ENCODE results near the gene PHLPP1.
A peak's percentile ranks its signal among the peaks of the same experiment; 100 is the strongest.

The PHLPP1 gene

DNA sequence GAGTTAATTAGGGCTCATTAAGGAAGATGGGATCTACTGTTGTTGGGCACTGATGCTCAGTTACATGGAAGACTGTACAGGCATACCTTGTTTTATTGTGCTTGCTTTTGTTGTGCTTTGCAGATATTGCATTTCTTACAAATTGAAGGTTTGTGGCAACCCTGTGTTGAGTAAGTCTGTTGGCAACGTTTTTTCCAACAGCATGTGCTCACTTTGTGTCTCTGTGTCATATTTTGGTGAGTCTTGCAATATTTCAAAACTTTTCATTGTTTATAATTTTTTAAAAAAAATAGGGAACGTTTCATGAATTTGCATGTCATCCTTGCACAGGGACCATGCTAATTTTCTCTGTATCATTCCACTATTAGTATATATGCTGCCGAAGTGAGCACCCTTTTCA lies 15.6 kb downstream of the PHLPP1 start:
- no peaks in the 10 kb centered on the region for H3K36me3 ChIP-seq (ENCODE audit: insufficient read depth)
- TF ChIP-seq, protein P1, sequence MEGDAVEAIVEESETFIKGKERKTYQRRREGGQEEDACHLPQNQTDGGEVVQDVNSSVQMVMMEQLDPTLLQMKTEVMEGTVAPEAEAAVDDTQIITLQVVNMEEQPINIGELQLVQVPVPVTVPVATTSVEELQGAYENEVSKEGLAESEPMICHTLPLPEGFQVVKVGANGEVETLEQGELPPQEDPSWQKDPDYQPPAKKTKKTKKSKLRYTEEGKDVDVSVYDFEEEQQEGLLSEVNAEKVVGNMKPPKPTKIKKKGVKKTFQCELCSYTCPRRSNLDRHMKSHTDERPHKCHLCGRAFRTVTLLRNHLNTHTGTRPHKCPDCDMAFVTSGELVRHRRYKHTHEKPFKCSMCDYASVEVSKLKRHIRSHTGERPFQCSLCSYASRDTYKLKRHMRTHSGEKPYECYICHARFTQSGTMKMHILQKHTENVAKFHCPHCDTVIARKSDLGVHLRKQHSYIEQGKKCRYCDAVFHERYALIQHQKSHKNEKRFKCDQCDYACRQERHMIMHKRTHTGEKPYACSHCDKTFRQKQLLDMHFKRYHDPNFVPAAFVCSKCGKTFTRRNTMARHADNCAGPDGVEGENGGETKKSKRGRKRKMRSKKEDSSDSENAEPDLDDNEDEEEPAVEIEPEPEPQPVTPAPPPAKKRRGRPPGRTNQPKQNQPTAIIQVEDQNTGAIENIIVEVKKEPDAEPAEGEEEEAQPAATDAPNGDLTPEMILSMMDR (conservative IDR thresholded peaks at IDR 0.05; ENCODE audit: low read depth, low read length) = no peak
- H4K20me1 ChIP-seq (ENCODE audit: insufficient read depth) = no peaks in the 10 kb centered on the region
- no peak overlapping the region for H2AFZ ChIP-seq (ENCODE audit: low read depth)
- no peak overlapping the region for H3K4me3 ChIP-seq (IDR thresholded peaks at IDR 0.05; ENCODE audit: insufficient read depth, low read depth, low read length)
- H3K27ac ChIP-seq = peak overlapping the region; percentile 56; the same call in 1 of the 2 replicates
- peak overlapping the region; percentile 85; the same call in 1 of the 2 replicates for H3K4me2 ChIP-seq
- H3K79me2 ChIP-seq (ENCODE audit: insufficient read depth, low read depth) = peaks cover 44% of the 10 kb centered on the region
- H3K27me3 ChIP-seq (ENCODE audit: insufficient read depth, low read depth) = no peaks in the 10 kb centered on the region
- no peak overlapping the region for H3K9ac ChIP-seq
- peaks cover 42% of the 10 kb centered on the region for H3K4me1 ChIP-seq (ENCODE audit: low read depth, poor library complexity, severe bottlenecking)

DNA sequence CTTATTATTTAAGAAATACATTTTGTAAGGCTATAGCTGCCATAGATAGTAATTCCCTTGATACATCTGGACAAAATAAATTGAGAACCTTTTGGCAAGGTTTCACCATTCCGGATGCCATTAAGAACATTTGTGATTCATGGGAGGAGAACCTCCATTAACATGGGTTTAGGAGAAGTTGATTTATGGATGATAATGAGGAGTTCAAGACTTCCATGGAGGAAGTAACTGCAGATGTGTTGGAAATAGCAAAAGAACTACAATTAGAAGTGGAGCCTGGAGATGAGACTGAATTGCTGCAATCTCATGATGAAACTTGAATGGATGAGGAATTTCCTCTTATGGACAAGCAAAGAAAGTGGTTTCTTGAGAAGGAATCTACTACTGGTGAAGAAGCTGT lies 17.3 kb downstream of the PHLPP1 start:
- TF ChIP-seq, protein P1 (conservative IDR thresholded peaks at IDR 0.05; ENCODE audit: low read depth, low read length) = no peak
- H3K36me3 ChIP-seq (ENCODE audit: insufficient read depth) = no peaks in the 10 kb centered on the region
- no peak overlapping the region for H3K9ac ChIP-seq
- H3K27me3 ChIP-seq (ENCODE audit: insufficient read depth, low read depth) = no peaks in the 10 kb centered on the region
- H3K4me1 ChIP-seq (ENCODE audit: low read depth, poor library complexity, severe bottlenecking) = peaks cover 49% of the 10 kb centered on the region
- H3K79me2 ChIP-seq (ENCODE audit: insufficient read depth, low read depth) = peaks cover 40% of the 10 kb centered on the region
- H3K4me2 ChIP-seq = no peak overlapping the region
- no peak overlapping the region for H3K27ac ChIP-seq
- no peak overlapping the region for H3K4me3 ChIP-seq (IDR thresholded peaks at IDR 0.05; ENCODE audit: insufficient read depth, low read depth, low read length)
- H2AFZ ChIP-seq (ENCODE audit: low read depth) = no peak overlapping the region
- H4K20me1 ChIP-seq (ENCODE audit: insufficient read depth) = no peaks in the 10 kb centered on the region

DNA sequence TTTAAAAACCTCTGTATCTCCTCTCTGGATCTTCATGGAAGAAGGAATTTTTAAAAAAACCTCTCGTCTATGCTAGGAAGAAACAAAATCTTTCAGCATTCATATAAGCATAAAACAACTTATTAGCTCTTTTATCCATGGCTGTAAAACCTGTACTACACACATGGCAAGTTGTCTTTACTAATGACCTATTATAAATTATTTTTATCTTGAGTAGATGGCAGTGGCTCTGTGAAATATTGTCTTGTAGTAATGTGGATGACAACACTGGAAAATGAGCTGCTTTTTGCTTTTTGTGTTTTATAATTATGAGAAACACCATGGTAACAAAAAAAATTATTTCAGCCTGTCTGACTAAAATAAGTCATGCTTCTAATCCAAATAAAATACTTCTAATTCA lies 18.9 kb downstream of the PHLPP1 start:
- Histone ChIP-seq H3K4me3 (IDR thresholded peaks at IDR 0.05; ENCODE audit: insufficient read depth, low read depth, low read length) (no peak overlapping the region), H3K9ac (no peak overlapping the region), H3K79me2 (ENCODE audit: insufficient read depth, low read depth) (peaks cover 52% of the 10 kb centered on the region), H3K27ac (no peak overlapping the region), H3K4me1 (ENCODE audit: low read depth, poor library complexity, severe bottlenecking) (peaks cover 50% of the 10 kb centered on the region), H3K36me3 (ENCODE audit: insufficient read depth) (no peaks in the 10 kb centered on the region), H4K20me1 (ENCODE audit: insufficient read depth) (no peaks in the 10 kb centered on the region), H3K27me3 (ENCODE audit: insufficient read depth, low read depth) (no peaks in the 10 kb centered on the region), H3K4me2 (no peak overlapping the region), H2AFZ (ENCODE audit: low read depth) (no peak overlapping the region)
- TF ChIP-seq, protein P1 (conservative IDR thresholded peaks at IDR 0.05; ENCODE audit: low read depth, low read length) = no peak

DNA sequence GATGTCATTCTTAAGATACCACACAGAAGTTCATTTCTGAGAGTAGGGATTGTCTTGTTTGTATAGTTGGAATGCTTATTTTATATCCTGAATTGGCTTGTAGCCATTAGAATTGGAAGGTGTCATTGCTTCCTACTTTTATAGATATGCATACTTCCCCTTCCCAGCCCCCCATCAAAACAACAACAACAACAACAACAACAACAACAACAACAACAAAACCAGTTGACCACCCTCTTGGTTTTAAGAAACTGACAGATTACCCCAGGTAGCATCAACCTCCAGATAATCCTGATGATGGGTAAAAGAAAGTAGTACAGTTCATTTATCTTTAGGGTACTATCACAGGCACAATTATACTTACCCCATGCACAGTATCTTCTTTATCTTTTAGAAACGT lies 20.0 kb downstream of the PHLPP1 start:
- Histone ChIP-seq H3K4me1 (ENCODE audit: low read depth, poor library complexity, severe bottlenecking) (peaks cover 40% of the 10 kb centered on the region), H4K20me1 (ENCODE audit: insufficient read depth) (no peaks in the 10 kb centered on the region), H3K9ac (no peak overlapping the region), H3K4me3 (IDR thresholded peaks at IDR 0.05; ENCODE audit: insufficient read depth, low read depth, low read length) (no peak overlapping the region), H3K4me2 (no peak overlapping the region), H3K36me3 (ENCODE audit: insufficient read depth) (no peaks in the 10 kb centered on the region), H2AFZ (ENCODE audit: low read depth) (no peak overlapping the region), H3K27me3 (ENCODE audit: insufficient read depth, low read depth) (no peaks in the 10 kb centered on the region), H3K79me2 (ENCODE audit: insufficient read depth, low read depth) (peaks cover 50% of the 10 kb centered on the region), H3K27ac (no peak overlapping the region)
- TF ChIP-seq, protein P1 (conservative IDR thresholded peaks at IDR 0.05; ENCODE audit: low read depth, low read length) = no peak

Data from KMS-11 (cell line).